Measurements from ENCODE around the gene KCNMB4.

The KCNMB4 gene

GRCh38 chr12:70365648-70366518 is at the start of gene KCNMB4:
TSS of gene KCNMB4 (plus strand) at chr12:70366290. CDS start at chr12:70366735, 445 bp downstream.
- DNase-seq (ENCODE audit: low read depth) = peak; percentile 65

GRCh38 chr12:70317781-70318180 is 48.3 kb upstream of the KCNMB4 start:
- DNase-seq (ENCODE audit: low read depth) = no peak

GRCh38 chr12:70319605-70320004 is 46.5 kb upstream of the KCNMB4 start:
- DNase-seq (ENCODE audit: low read depth) = no peak

GRCh38 chr12:70321191-70321590 is 44.9 kb upstream of the KCNMB4 start:
- DNase-seq (ENCODE audit: low read depth) = no peak

GRCh38 chr12:70327541-70327940 is 38.5 kb upstream of the KCNMB4 start:
- DNase-seq (ENCODE audit: low read depth) = no peak

GRCh38 chr12:70329728-70330127 is 36.4 kb upstream of the KCNMB4 start:
- DNase-seq (ENCODE audit: low read depth) = no peak

GRCh38 chr12:70330158-70330557 is 35.9 kb upstream of the KCNMB4 start:
- DNase-seq (ENCODE audit: low read depth) = no peak

- DNase-seq (ENCODE audit: low read depth) = no peak
Observed at GRCh38 chr12:70332236-70332635, 33.9 kb upstream of the KCNMB4 start.

- no peak for DNase-seq (ENCODE audit: low read depth)
Observed at GRCh38 chr12:70334742-70335141, 31.3 kb upstream of the KCNMB4 start.

GRCh38 chr12:70338531-70338930 is 27.6 kb upstream of the KCNMB4 start:
- DNase-seq (ENCODE audit: low read depth) = no peak

- no peak for DNase-seq (ENCODE audit: low read depth)
Observed at GRCh38 chr12:70351076-70351475, 15.0 kb upstream of the KCNMB4 start.

- DNase-seq (ENCODE audit: low read depth) = no peak
Observed at GRCh38 chr12:70353780-70354660, 12.1 kb upstream of the KCNMB4 start.

- DNase-seq (ENCODE audit: low read depth) = no peak
Observed at GRCh38 chr12:70354787-70355186, 11.3 kb upstream of the KCNMB4 start.

- no peak for DNase-seq (ENCODE audit: low read depth)
Observed at GRCh38 chr12:70355972-70356371, 10.1 kb upstream of the KCNMB4 start.

- no peak for DNase-seq (ENCODE audit: low read depth)
Observed at GRCh38 chr12:70359458-70360197, 6.5 kb upstream of the KCNMB4 start.

GRCh38 chr12:70360218-70360617 is 5.9 kb upstream of the KCNMB4 start:
- no peak for DNase-seq (ENCODE audit: low read depth)

- DNase-seq (ENCODE audit: low read depth) = no peak
Observed at GRCh38 chr12:70364695-70365397, 1.2 kb upstream of the KCNMB4 start.

- no peak for DNase-seq (ENCODE audit: low read depth)
Observed at GRCh38 chr12:70365398-70365647, 767 bp upstream of the KCNMB4 start.

- peak; percentile 42 for DNase-seq (ENCODE audit: low read depth)
Observed at GRCh38 chr12:70366581-70367257, 629 bp downstream of the KCNMB4 start.

GRCh38 chr12:70367258-70368141 is 1.4 kb downstream of the KCNMB4 start:
- no peak for DNase-seq (ENCODE audit: low read depth)
